GM19099 (cell line): Measurements from ENCODE around the gene CCL3.

Experiments
- POLR2A ChIP-seq: IDR thresholded peaks from 3 replicates; pipeline ENCODE4 v1.6.1; 2011; ENCODE audit warnings: low read depth; ENCODE audit not compliant: insufficient read length; ENCODE audit errors: extremely low read depth

Gene CCL3

GRCh38 chr17:36123431-36123830 is 33.5 kb upstream of the CCL3 start:
- TF ChIP-seq POLR2A = no peak

GRCh38 chr17:36120221-36120620 is 30.3 kb upstream of the CCL3 start:
- no peak for TF ChIP-seq POLR2A

- TF ChIP-seq POLR2A = no peak
These were observed 28.8 kb upstream of the CCL3 start for GRCh38 chr17:36118477-36119353.

- TF ChIP-seq POLR2A = no peak
These were observed 27.8 kb upstream of the CCL3 start for GRCh38 chr17:36117505-36118382.

DNA sequence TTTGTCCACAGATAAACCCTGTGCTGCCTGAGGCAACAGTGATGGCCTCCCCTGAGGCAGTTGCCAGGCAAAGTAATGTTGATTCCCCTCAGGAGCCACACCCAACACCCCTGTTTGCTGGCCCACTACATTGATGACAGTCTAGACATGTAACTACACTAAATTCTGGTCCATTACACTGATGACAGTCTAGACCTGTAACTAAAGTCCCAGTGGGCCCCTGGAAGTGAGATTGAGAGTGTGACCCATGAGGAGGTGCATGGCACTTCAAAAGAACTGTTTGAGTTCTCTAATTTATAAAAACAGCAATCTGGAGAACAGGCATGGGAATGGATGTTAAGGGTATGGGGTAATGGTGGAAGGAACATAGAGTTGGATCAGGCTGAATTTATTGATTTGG is 22.6 kb upstream of the CCL3 start:
- TF ChIP-seq POLR2A = no peak

GRCh38 chr17:36111068-36111490 is 21.1 kb upstream of the CCL3 start:
- TF ChIP-seq POLR2A = no peak

GRCh38 chr17:36107660-36108059 is 17.7 kb upstream of the CCL3 start:
- no peak for TF ChIP-seq POLR2A

DNA sequence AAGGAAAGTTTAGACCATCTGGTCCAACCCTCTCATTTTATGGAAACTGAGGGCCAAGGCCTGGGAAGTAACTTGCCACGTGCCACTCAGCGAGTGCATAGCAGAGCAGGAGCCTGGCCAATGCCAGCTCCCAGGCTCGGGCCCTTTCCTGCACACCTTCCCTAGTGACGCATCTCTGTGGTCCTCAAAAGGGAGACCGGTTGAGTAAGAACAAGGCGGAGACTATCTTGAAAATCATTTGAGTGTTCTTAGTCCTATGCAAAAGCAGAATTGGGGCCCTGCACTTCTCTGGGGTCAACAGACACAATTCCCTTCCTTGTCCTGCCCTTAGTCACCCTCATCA is 16.5 kb upstream of the CCL3 start:
- no peak for TF ChIP-seq POLR2A

GRCh38 chr17:36105781-36106492 is 16.0 kb upstream of the CCL3 start:
- TF ChIP-seq POLR2A = no peak

DNA sequence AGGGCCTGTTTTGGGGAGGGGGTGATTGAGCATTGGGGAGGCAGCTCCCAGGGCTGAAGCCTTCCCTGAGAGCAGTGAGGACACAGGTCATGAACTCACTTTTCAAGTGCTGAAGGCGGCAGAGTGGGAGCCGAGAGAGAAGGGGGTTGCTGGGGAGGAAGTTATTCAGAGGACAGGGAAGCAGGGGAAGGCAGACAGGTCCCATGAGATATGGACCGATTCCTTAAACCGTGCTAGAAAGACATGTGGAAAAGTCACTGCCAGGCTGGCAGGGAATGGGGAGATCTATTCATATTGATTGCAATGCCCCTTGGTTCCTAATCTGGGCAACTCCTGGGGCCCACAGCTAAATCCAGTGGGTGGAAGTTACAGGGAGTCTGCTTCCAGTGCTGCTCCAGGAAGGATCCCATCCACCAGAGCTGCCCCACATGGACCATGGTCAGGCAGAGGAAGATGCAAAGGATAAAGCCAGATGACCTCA is 14.8 kb upstream of the CCL3 start:
- no peak for TF ChIP-seq POLR2A

DNA sequence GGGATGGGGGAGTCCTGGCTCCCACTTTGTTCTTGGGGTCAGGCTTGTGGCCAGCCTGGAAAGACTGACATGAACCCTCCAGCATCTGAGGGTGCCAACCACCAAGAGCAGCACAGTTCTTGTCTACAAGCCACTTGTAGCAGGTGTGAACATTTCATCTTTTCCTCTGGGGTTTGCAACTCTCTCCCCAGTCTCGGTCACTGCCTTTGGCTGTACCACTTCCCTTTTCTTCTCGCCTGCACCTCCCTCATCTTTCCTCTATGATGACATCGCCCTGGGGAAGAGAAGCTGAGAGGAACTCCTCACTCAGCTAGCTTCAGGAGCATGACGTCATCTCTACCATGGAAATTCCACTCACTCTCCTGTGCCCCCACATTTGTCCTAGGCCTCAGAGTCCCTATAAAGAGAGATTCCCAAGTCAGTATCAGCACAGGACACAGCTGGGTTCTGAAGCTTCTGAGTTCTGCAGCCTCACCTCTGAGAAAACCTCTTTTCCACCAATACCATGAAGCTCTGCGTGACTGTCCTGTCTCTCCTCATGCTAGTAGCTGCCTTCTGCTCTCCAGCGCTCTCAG is 13.5 kb upstream of the CCL3 start, which contains the start of gene CCL4:
Gene CCL4 (plus strand): TSS at position 427 of the 575 bp plus-strand sequence. CDS start 79 bp downstream, at position 506.
- TF ChIP-seq POLR2A = peak; percentile 17

- no peak for TF ChIP-seq POLR2A
These were observed 6.0 kb upstream of the CCL3 start for GRCh38 chr17:36095992-36096391.

DNA sequence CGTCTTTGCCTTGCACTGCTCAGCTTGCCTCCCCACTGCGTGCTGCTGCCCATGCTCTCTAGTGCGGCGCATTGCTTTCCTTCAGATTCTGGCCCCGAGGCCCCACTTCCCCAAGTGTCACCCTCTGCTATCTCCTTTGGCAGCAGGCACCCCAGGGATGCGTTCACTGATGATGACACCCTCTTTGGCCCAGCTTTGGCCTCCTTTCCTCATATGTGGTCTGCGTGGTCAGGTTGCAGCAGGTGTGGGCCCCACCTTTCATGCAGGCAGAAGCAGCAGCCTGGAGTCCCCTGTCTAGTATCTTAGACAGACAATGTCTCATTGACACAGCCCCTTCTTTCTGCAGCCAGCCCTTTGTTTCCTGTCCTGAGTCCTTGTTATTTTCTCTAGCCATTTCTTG is 4.8 kb upstream of the CCL3 start:
- no peak for TF ChIP-seq POLR2A

DNA sequence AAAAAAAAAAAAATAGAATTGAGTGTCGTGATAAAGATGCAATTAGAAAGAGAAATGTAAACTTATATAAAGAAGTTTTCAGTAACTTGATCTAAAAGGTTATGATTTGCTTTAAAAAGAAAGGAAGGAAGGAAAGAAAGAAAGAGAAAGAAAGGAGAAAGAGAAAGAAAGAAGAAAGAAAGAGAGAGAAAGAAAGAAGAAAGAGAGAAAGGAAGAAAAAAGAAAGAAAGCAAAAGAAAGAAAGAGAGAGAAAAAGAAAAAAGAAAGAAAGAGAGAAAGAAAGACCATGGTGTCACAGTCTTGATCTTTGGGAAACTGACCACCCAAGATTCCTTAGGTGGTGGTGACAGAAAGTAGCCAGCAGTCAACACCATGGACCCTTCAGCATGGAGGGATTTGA is 4.3 kb upstream of the CCL3 start:
- TF ChIP-seq POLR2A = no peak

DNA sequence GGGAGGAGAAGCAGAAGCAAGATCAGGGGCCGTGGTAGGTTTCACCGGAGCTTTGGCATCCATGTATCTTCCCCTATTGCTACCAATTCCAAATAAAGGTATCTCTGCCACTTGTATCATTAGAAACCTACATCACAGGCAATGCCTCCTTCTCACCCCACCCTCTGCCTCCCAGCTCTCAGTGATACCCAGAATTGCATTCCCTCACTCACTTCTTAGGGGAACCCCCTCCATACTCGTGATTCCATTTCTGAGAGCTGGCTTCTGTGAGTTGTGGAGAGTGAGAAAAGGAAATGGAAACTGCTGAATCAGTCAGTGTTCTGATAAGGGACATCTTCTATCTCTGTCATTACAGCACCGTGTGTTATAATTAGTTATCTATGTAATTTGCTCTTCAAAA is 2.3 kb upstream of the CCL3 start:
- no peak for TF ChIP-seq POLR2A
